H1 (cell line): ENCODE data around the gene LGALS3.

ENCODE experiments used
- EZH2 ChIP-seq: fragments of 200-600 bp; sonication (generic); IDR thresholded peaks from 2 replicates; pipeline ENCODE4 v1.7.1; 2012; ENCODE audit warnings: low read depth, mild to moderate bottlenecking, moderate library complexity, low read length, inconsistent platforms; ENCODE audit not compliant: severe bottlenecking
- POLR2AphosphoS5 ChIP-seq: IDR thresholded peaks from 2 replicates; pipeline ENCODE4 v1.6.1; 2011; ENCODE audit warnings: low read depth, low read length

GRCh38 chr14:55109836-55110235 lies 19.2 kb upstream of the LGALS3 start:
- TF ChIP-seq POLR2AphosphoS5 (no peak), EZH2 (no peak)
